ENCODE measurements around the gene ATP5F1C.

DNA sequence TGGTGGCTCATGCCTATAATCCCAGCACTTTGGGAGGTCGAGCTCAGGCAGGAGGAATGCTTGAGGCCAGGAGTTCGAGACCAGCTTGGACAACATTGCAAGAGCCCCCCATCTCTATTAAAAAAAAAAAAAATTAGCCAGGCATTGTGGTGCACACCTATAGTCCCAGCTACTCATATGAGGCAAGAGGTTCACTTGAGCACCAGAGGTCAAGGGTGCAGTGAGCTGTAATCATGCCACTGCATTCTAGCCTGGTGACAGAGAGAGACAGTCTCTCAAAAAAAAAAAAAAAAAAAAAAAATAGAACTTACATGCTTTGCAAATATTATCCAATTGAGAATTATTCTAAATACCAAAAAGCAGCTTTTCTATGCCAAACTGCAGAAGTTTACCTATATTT lies 11.2 kb upstream of the ATP5F1C start:
- TF ChIP-seq HDGF (IDR thresholded peaks at IDR 0.05; ENCODE audit: borderline replicate concordance) = no peak
- TF ChIP-seq ZNF384 (IDR thresholded peaks at IDR 0.05) = no peak
- no peak for TF ChIP-seq L3MBTL2 (conservative IDR thresholded peaks at IDR 0.05)
- no peak for TF ChIP-seq FOXM1 (IDR thresholded peaks at IDR 0.05; ENCODE audit: borderline replicate concordance)
- TF ChIP-seq SUZ12 (IDR thresholded peaks at IDR 0.05) = no peak
- TF ChIP-seq LEF1 (IDR thresholded peaks at IDR 0.05; ENCODE audit: borderline replicate concordance) = no peak
- no peak for TF ChIP-seq TARDBP (IDR thresholded peaks at IDR 0.05)
- no peak for TF ChIP-seq CTBP1 (IDR thresholded peaks at IDR 0.05; ENCODE audit: borderline replicate concordance)
- no peak for TF ChIP-seq FOXK2 (IDR thresholded peaks at IDR 0.05)
- TF ChIP-seq SP1 (IDR thresholded peaks at IDR 0.05) = no peak
- no peak for TF ChIP-seq BHLHE40 (IDR thresholded peaks at IDR 0.05; ENCODE audit: borderline replicate concordance)
- TF ChIP-seq ELF4 (IDR thresholded peaks at IDR 0.05) = no peak
